ENCODE results near the gene STAM. TPM values are rescaled to one million over a fixed set of nuclear protein-coding genes. Genes with fewer than 3 reads are reported as not detected.

STAM gene
- 30.5 TPM for total RNA-seq

DNA sequence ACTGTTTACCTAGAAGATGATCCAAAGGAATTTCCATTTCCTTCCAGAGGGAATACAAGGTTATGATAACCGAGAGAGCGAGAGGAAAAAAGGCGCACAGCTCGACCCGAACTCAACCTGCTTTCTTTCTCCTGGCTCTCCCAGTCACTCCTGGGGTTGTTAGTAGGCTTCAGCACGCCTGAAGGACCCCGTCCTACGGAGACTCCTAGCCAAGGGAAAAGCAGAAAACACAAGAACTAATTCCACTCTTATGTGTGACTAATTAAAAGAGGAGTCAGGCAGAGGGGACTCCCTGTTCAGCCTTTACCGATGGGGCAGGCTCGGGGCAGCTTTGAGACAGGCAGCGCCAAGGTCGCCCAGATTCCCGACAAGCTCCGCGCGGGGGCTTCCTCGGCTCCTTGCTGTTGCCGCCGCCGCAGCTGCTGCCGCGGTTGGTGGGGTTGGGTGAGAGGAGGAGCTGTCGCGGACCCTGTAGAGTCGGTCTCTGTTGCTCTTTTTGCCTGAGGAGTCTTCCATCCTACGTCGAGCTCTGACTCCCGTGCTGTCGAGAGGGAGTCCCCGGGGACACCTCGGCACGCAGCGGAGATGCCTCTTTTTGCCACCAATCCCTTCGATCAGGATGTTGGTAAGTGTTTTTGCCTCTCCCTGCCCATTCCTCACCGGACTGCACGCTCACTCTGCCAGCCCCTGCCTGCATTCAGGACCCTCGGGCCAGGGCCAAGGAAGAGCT, at the start of gene STAM:
Gene STAM, plus strand, starts transcription at position 397 of the 730 bp plus-strand sequence. Its CDS starts 189 bp downstream, at position 586.

DNA sequence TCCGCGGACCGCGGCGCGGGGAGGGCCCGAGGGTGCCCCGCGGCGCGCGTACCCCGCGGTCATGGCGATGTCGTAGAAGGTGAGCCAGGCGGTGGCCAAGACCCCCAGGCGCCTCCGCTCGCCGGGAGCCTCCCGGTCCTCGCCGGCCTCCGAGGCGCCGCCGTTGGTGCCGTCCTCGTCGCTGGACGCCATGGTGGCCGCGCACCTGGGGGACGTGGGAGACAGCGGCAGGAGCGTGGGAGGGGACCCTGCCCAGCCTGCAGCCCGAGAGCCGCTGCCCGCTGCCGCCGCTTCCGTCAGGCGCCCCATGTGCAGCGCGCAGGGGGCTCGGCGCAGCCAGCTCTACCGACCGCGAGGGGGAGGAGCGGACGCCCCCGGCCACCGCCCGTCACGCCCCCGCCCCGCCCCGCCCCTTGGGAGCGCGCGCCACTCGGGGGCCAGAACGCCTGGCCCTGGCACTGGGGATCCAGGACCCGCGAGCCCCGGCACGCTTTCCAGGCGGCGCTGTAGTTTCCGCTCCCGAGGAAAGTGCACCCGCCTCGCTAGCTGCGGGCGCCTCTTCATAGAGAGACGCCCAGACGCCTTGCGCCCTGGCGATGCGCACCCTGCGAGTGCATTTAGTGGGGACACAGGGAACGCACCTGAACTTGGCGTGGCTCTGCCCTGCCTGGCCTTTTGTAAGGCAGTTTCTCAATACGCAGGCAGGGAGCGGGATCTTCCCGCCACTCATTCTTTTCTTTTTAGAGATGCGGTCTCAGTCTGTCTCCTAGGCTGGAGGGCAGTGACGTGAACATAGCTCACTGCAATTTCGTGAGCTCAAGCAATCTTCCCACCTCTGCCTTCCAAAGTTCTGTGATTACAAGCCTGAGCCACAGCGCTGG, 26.7 kb upstream of the STAM start, which contains the start of gene HACD1:
Gene HACD1, minus strand, starts transcription at position 344 of the 881 bp plus-strand sequence. Its CDS starts 35 bp downstream, at position 309.

DNA sequence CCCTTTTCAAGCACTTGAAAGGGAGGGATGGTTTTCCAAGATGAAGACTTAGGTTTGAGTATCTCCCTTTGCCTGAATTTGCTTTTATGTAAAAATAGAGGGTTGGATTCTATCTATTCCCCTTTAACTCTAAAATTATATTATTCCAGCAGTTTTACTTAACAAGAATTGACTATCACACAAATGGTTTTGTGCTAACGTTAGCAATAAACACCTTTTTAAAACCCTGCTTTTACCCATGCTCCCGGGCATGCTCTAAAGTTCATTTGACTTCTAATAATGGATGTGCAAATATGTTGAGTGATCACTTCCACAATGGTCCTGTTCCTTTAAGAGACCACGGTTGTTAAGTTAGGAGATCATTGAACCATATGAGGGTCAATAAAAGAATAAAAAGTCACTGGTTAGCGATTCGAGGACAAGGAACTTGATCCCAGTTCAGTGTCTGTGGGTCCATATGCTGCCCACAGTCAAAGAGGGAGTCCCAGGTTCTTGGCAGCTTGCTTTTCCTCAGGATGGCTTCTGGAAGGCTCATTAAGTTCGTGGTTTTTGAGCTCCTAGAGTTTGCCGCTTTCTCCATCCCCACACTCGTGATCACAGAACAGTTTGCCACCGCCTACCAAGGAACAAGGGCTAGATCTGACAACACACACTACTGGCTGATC, 108.0 kb downstream of the STAM start, which contains the start of gene TMEM236:
Gene TMEM236, plus strand, starts transcription at position 421 of the 665 bp plus-strand sequence. Its CDS starts 95 bp downstream, at position 516.

Small RNA genes within 50 kb of the gene (small RNA-seq; reads per million reads assigned to genes)
- not detected for gene AC069542.2 (ENCODE audit: low replicate concordance)

Other genes starting within 250 kb of the STAM start
- gene ST8SIA6, start 189.6 kb upstream of the STAM start, total RNA-seq = 1.9 TPM
- 25.3 TPM for gene HACD1, start 26.8 kb upstream of the STAM start, total RNA-seq
- gene TMEM236, start 108.0 kb downstream of the STAM start, total RNA-seq = 0.64 TPM
- 16.8 TPM for gene MRC1, start 165.2 kb downstream of the STAM start, total RNA-seq